Colonic mucosa (tissue), 4 donors: ENCODE results near the gene CCNE1. TPM values are rescaled to one million over a fixed set of nuclear protein-coding genes. Genes with fewer than 3 reads are reported as not detected.

Experiments
- DNase-seq: peaks from one replicate; pipeline ENCODE4 v3.0.0-alpha.2; 2020
- H3K27ac ChIP-seq: fragments of 200-600 bp; one replicate; pipeline ENCODE4 v1.8.0; 2021
- H3K27me3 ChIP-seq: fragments of 200-600 bp; one replicate; pipeline ENCODE4 v1.8.0; 2021
- H3K36me3 ChIP-seq: fragments of 200-600 bp; one replicate; pipeline ENCODE4 v1.8.0; 2021
- H3K4me1 ChIP-seq: fragments of 200-600 bp; one replicate; pipeline ENCODE4 v1.8.0; 2021; ENCODE audit warnings: mild to moderate bottlenecking
- H3K4me3 ChIP-seq: fragments of 200-600 bp; one replicate; pipeline ENCODE4 v1.8.0; 2021
- H3K9ac ChIP-seq, 2 donors: one replicate each; pipeline ENCODE4 v1.7.0; 2013; ENCODE audit warnings: control low read depth in 2 of 2, low read depth in 2 of 2, low read length in 2 of 2
- H3K9me3 ChIP-seq: fragments of 200-600 bp; one replicate; pipeline ENCODE4 v1.8.0; 2021
- CTCF ChIP-seq: fragments of 200-600 bp; IDR thresholded peaks from one replicate; pipeline ENCODE4 v1.8.0; 2022; ENCODE audit warnings: antibody characterized with exemption, mild to moderate bottlenecking
- intact Hi-C: fragments of 100-400 bp; cut with DNase I; formaldehyde crosslinking; loops from one replicate; pipeline ENCODE4 v1.14.1; 2022
- total RNA-seq, 2 donors: library from RNA; stranded (reverse); fragmentation: NEBNext Ultra II Directional in 1 of 2; extraction: Animal tissue kit (Norgen Biotek cat#: 25700) in 1 of 2; gene quantifications; one replicate each; pipeline ENCODE4 v1.2.1, GENCODE V29; 2021
- donor health status: healthy.
- donor health status: DM: no; HTN: no; CAD: no.
- donor health status: DM: no; HTN: no; CAD: no.

The CCNE1 gene
- total RNA-seq, 2 donors from 2014 or later: 5.1 to 10.6 TPM

GRCh38 chr19:29831686-29832085, 19.9 kb downstream of the CCNE1 start:
- no peak overlapping the region for H3K9ac ChIP-seq
- no peak for TF ChIP-seq CTCF
- no peak overlapping the region for H3K27ac ChIP-seq
- no peaks in the 10 kb centered on the region for H3K36me3 ChIP-seq
- no peaks in the 10 kb centered on the region for H3K27me3 ChIP-seq
- DNase-seq: no peak
- intact Hi-C loops: no loop called here
- H3K9me3 ChIP-seq: no peaks in the 10 kb centered on the region
- no peak overlapping the region for H3K4me3 ChIP-seq
- H3K4me1 ChIP-seq: no peaks in the 10 kb centered on the region

- no peaks in the 10 kb centered on the region for H3K27me3 ChIP-seq
- intact Hi-C loops: no loop called here
- H3K27ac ChIP-seq: no peak overlapping the region
- TF ChIP-seq CTCF: no peak
- H3K4me3 ChIP-seq: no peak overlapping the region
- no peaks in the 10 kb centered on the region for H3K36me3 ChIP-seq
- no peak for DNase-seq
- no peaks in the 10 kb centered on the region for H3K9me3 ChIP-seq
- no peaks in the 10 kb centered on the region for H3K4me1 ChIP-seq
- no peak overlapping the region for H3K9ac ChIP-seq
Measured at GRCh38 chr19:29832801-29833200, 21.0 kb downstream of the CCNE1 start.

GRCh38 chr19:29833614-29834261, 21.9 kb downstream of the CCNE1 start:
- DNase-seq: no peak
- intact Hi-C loops: no loop called here
- Histone ChIP-seq H3K4me1 (no peaks in the 10 kb centered on the region), H3K27me3 (no peaks in the 10 kb centered on the region), H3K9ac (no peak overlapping the region), H3K4me3 (no peak overlapping the region), H3K36me3 (no peaks in the 10 kb centered on the region), H3K27ac (no peak overlapping the region), H3K9me3 (no peaks in the 10 kb centered on the region)
- no peak for TF ChIP-seq CTCF

- Histone ChIP-seq H3K36me3 (no peaks in the 10 kb centered on the region), H3K27ac (no peak overlapping the region), H3K4me1 (no peaks in the 10 kb centered on the region), H3K9me3 (no peaks in the 10 kb centered on the region), H3K27me3 (no peaks in the 10 kb centered on the region), H3K4me3 (no peak overlapping the region), H3K9ac (no peak overlapping the region)
- peak; percentile 60 for DNase-seq
- TF ChIP-seq CTCF: no peak
- intact Hi-C loops: no loop called here
Measured at GRCh38 chr19:29834991-29835846, 23.4 kb downstream of the CCNE1 start.

GRCh38 chr19:29836409-29836825, 24.6 kb downstream of the CCNE1 start:
- DNase-seq: no peak
- intact Hi-C loops: no loop called here
- no peak overlapping the region for H3K4me3 ChIP-seq
- no peaks in the 10 kb centered on the region for H3K27me3 ChIP-seq
- no peaks in the 10 kb centered on the region for H3K36me3 ChIP-seq
- H3K9ac ChIP-seq: no peak overlapping the region
- H3K4me1 ChIP-seq: no peaks in the 10 kb centered on the region
- no peak overlapping the region for H3K27ac ChIP-seq
- TF ChIP-seq CTCF: no peak
- H3K9me3 ChIP-seq: no peaks in the 10 kb centered on the region
